Bronchial epithelial cell (primary cell): ENCODE results near the gene RPS14. TPM values are rescaled to one million over a fixed set of nuclear protein-coding genes. Genes with fewer than 3 reads are reported as not detected.

Experiments
- DNase-seq: peaks from one replicate; pipeline ENCODE4 v3.0.0-alpha.2; 2010; ENCODE audit warnings: low read depth
- FAIRE-seq: peaks from 2 replicates; lab custom pipeline; 2011; peaks lifted over from hg19 to GRCh38; lab: Jason Lieb, UNC
- H3K27me3 ChIP-seq: 2 replicates; pipeline ENCODE4 v1.5.1; 2011; ENCODE audit warnings: low read length; ENCODE audit not compliant: control insufficient read depth, insufficient read depth
- H3K36me3 ChIP-seq: 2 replicates; pipeline ENCODE4 v1.5.1; 2011; ENCODE audit warnings: low read length; ENCODE audit not compliant: control insufficient read depth, insufficient read depth
- H3K4me3 ChIP-seq: 2 replicates; pipeline ENCODE4 v1.5.1; 2011; ENCODE audit warnings: mild to moderate bottlenecking, low read depth, low read length, control low read depth
- total RNA-seq: library from RNA; depleted of rRNA; stranded (reverse); fragments of >200 nt; gene quantifications from 2 replicates; pipeline ENCODE4 v1.2.1, GENCODE V29; 2014
- TF ChIP-seq, protein P1 (sequence below): IDR thresholded peaks from 2 replicates; pipeline ENCODE4 v1.5.1; 2011; ENCODE audit warnings: mild to moderate bottlenecking, moderate library complexity, low read length, control low read depth, inconsistent platforms; ENCODE audit not compliant: insufficient read depth, severe bottlenecking

The RPS14 gene
- total RNA-seq, 1 donor from 2014 or later: 8,789 TPM

DNA sequence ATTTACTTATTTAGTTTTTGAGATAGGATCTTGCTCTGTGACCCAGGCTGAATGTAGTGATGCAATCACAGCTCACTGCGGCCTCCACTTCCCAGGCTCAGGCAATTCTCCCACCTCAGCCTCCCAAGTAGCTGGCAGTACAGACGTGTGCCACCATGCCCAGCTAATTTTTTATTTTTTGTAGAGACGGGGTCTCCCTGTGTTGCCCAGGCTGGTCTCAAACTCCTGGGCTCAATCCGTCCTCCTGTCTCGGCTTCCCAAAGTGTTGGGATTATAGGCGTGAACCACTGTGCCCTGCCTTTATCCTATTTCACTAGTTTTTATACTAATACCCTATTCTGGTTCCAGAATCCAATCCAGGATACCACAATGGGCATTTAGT, 6.8 kb downstream of the RPS14 start:
- Histone ChIP-seq H3K36me3 (peaks cover 35% of the 10 kb centered on the region), H3K27me3 (no peaks in the 10 kb centered on the region), H3K4me3 (no peak overlapping the region)
- TF ChIP-seq, protein P1, sequence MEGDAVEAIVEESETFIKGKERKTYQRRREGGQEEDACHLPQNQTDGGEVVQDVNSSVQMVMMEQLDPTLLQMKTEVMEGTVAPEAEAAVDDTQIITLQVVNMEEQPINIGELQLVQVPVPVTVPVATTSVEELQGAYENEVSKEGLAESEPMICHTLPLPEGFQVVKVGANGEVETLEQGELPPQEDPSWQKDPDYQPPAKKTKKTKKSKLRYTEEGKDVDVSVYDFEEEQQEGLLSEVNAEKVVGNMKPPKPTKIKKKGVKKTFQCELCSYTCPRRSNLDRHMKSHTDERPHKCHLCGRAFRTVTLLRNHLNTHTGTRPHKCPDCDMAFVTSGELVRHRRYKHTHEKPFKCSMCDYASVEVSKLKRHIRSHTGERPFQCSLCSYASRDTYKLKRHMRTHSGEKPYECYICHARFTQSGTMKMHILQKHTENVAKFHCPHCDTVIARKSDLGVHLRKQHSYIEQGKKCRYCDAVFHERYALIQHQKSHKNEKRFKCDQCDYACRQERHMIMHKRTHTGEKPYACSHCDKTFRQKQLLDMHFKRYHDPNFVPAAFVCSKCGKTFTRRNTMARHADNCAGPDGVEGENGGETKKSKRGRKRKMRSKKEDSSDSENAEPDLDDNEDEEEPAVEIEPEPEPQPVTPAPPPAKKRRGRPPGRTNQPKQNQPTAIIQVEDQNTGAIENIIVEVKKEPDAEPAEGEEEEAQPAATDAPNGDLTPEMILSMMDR: no peak
- FAIRE-seq (no peak), DNase-seq (no peak)

DNA sequence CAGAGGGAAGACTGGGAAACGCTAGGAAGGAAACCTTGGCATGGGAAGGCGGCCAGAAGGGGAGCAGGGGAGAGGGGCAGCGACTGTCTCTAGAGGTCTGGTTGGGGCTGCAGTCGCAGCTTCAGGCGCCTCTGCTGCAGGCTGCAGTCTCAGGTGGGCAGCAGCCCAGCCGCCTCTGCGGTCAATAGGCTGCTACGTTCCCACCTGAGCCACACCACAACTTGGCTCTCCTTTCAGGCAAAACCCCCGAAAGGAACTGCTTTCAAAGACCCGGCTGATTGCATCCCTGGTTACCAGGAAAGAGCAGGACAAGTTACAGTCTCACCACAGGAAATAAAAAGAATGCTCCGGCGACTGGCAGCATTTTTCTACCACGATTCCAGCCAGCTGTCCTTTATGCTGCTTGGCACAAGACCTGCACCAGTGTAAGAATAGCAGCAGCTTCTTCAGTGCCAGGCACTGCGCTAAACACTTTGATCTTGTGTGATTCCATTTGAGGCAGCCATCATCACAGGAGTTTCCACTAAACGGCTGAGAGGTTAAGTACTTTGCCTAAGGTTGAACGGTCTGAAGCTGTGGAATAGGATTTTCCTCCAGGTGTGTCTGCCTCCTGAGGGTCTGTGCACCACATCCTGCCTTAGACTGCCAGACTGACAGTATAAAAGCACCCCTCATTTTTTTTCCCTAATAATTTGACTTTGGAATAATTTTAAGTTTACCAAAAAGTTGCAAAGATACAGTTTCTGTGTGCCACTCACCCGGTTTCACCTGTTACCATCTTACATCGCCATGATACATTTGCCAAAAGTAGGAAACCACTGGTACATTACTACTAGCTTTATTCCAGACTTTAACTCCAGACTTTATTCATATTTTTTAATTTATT, 7.5 kb downstream of the RPS14 start:
- peaks cover 31% of the 10 kb centered on the region for H3K36me3 ChIP-seq

GRCh38 chr5:150440948-150441812, 8.4 kb downstream of the RPS14 start:
- TF ChIP-seq, protein P1: no peak
- DNase-seq (no peak), FAIRE-seq (no peak)
- Histone ChIP-seq H3K27me3 (no peaks in the 10 kb centered on the region), H3K4me3 (no peak overlapping the region), H3K36me3 (peaks cover 24% of the 10 kb centered on the region)

More for the DNA sequence above, 7.5 kb downstream of the RPS14 start:
- FAIRE-seq (no peak), DNase-seq (no peak)
- Histone ChIP-seq H3K4me3 (no peak overlapping the region), H3K27me3 (no peaks in the 10 kb centered on the region)
- TF ChIP-seq, protein P1: no peak

GRCh38 chr5:150438873-150439546, 10.5 kb downstream of the RPS14 start:
- Histone ChIP-seq H3K27me3 (no peaks in the 10 kb centered on the region), H3K36me3 (peaks cover 6% of the 10 kb centered on the region), H3K4me3 (no peak overlapping the region)
- no peak for FAIRE-seq
- TF ChIP-seq, protein P1: peak; percentile 47
- DNase-seq: peak; percentile 23

- no peaks in the 10 kb centered on the region for H3K36me3 ChIP-seq
- H3K4me3 ChIP-seq: no peak overlapping the region
- H3K27me3 ChIP-seq: no peaks in the 10 kb centered on the region
- FAIRE-seq (no peak), DNase-seq (peak; percentile 76)
- TF ChIP-seq, protein P1: peak; percentile 92
Measured at GRCh38 chr5:150436141-150436680, 13.3 kb downstream of the RPS14 start.
